IPS-20b (cell line): ENCODE results near the gene OR52I2.

Source experiments
- H3K27ac ChIP-seq: one replicate; pipeline ENCODE4 v1.5.1; 2013; ENCODE audit warnings: low read length
- H3K27me3 ChIP-seq: 2 replicates; pipeline ENCODE4 v1.6.1; 2013; ENCODE audit warnings: mild to moderate bottlenecking, low read length, inconsistent platforms; ENCODE audit not compliant: insufficient read depth
- H3K36me3 ChIP-seq: 2 replicates; pipeline ENCODE4 v1.6.1; 2013; ENCODE audit warnings: low read depth, mild to moderate bottlenecking, inconsistent platforms, low read length, moderate library complexity; ENCODE audit not compliant: insufficient read depth
- H3K4me1 ChIP-seq: 2 replicates; pipeline ENCODE4 v1.6.1; 2013; ENCODE audit warnings: mild to moderate bottlenecking, control low read depth, inconsistent platforms, low read length, moderate library complexity; ENCODE audit not compliant: insufficient read depth
- H3K4me3 ChIP-seq: 2 replicates; pipeline ENCODE4 v1.5.1; 2013; ENCODE audit warnings: mild to moderate bottlenecking, low read length, inconsistent platforms
- H3K9ac ChIP-seq: 2 replicates; pipeline ENCODE4 v1.6.1; 2013; ENCODE audit warnings: low read depth, mild to moderate bottlenecking, inconsistent platforms, low read length, moderate library complexity
- H3K9me3 ChIP-seq: 2 replicates; pipeline ENCODE4 v1.6.1; 2013; ENCODE audit warnings: mild to moderate bottlenecking, low read depth, low read length, inconsistent platforms; ENCODE audit not compliant: insufficient read depth

The OR52I2 gene

DNA sequence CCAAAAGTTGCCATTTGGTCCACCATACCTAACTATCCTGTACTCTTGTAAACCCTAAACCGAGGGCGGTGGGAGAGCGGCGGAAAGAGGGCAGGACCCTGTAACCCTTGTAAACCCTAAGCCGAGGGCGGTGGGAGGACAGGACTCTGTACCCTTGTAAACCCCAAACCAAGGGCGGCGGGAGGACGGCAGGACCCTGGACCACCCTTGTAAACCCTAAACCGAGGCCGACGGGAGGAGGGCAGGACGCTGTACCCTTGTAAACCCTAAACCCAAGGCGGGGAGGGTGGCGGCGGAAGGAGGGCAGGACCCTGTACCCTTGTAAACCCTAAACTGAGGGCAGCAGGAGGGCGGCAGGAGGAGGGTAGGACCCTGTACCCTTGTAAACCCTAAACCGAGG lies 12.5 kb upstream of the OR52I2 start:
- no peaks in the 10 kb centered on the region for H3K27me3 ChIP-seq
- no peak overlapping the region for H3K27ac ChIP-seq
- H3K9me3 ChIP-seq, result no peaks in the 10 kb centered on the region; the same call in 1 of the 2 replicates
- peaks cover 9% of the 10 kb centered on the region; the same call in 1 of the 2 replicates for H3K4me1 ChIP-seq
- no peak overlapping the region for H3K9ac ChIP-seq
- H3K4me3 ChIP-seq, result no peak overlapping the region
- no peaks in the 10 kb centered on the region for H3K36me3 ChIP-seq

DNA sequence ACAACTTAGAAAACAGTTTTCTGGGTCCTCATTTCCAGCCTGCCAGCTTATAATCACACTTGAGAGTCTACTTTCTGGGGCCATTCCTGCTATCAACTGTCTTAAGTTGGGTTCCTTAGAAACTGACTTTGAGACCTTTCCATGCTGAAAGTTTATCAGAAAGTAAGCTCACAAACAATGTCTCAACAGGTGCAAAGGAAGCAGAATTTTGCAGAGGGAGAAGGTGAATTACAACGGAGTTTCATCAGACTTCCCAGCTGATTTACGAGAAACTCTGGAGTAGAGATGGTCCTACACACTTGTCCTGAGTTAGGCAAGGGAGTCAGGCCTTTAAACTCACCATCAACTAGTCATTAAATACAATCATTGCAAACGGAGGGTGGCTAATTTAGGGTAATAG lies 4.7 kb upstream of the OR52I2 start:
- H3K27me3 ChIP-seq, result no peaks in the 10 kb centered on the region
- H3K9me3 ChIP-seq, result no peaks in the 10 kb centered on the region
- no peaks in the 10 kb centered on the region for H3K36me3 ChIP-seq
- H3K4me3 ChIP-seq, result no peak overlapping the region
- peaks cover 5% of the 10 kb centered on the region; the same call in 1 of the 2 replicates for H3K4me1 ChIP-seq
- H3K27ac ChIP-seq, result no peak overlapping the region
- no peak overlapping the region for H3K9ac ChIP-seq

DNA sequence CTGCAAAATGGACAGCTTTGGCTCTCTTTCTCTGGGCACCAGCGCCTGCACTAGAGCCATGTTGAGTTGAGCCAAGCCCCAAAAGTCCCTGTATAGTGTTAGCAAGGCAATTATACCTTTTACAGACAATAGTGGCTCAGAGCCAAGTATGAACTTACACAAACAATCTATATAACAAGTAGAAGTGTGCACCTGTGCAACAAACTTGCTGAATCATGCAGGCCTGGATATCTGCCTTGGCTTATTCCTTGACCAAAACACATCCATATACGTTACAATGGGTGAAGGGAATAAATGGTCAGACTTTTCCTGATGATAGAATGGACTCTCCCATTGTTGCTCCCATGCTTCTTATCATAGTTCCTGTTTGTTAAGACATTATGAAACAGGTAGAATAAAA lies 3.8 kb upstream of the OR52I2 start:
- H3K27me3 ChIP-seq, result no peaks in the 10 kb centered on the region
- no peaks in the 10 kb centered on the region for H3K9me3 ChIP-seq
- no peak overlapping the region for H3K27ac ChIP-seq
- H3K4me3 ChIP-seq, result no peak overlapping the region
- H3K4me1 ChIP-seq, result no peaks in the 10 kb centered on the region
- no peak overlapping the region for H3K9ac ChIP-seq
- no peaks in the 10 kb centered on the region for H3K36me3 ChIP-seq

DNA sequence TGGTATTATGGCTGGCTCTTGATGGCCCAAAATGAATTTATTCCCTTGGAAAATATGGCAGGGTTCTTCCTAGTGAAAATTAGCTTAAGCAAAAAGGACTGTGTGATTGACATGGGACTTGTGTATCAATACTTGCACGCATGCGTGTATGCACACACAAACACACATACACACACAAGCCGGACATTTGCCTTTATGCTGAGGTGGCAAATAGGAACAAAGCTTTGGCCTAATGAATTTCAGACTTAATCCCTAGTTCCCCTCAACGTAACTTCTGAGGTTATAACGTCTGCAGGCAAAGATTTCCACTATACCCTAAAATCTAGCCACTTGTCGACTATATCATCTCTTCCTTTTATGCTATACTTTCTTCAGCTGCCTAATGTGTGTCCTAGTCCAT lies 2.9 kb upstream of the OR52I2 start:
- no peaks in the 10 kb centered on the region for H3K36me3 ChIP-seq
- no peak overlapping the region for H3K27ac ChIP-seq
- no peaks in the 10 kb centered on the region for H3K27me3 ChIP-seq
- no peak overlapping the region for H3K4me3 ChIP-seq
- no peak overlapping the region for H3K9ac ChIP-seq
- H3K9me3 ChIP-seq, result no peaks in the 10 kb centered on the region
- no peaks in the 10 kb centered on the region for H3K4me1 ChIP-seq

DNA sequence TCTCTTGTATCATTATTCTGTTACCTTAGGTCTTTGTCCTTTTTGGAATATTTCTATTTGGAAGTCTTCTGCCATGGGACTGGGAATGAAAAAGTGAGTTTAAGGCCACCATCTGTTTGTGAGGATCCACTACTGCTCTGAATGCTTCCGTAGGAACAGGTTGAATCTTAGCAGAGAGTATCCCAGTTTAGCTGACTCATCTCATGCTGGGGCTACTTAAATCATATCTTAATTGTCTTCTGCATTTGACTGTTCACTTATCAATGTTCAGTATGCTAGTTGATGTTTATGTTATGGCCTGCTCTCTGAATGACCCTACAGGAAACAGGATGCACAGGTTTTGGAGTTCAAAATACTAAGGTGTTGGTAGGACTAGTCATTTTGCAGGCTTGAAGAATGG lies 1.4 kb upstream of the OR52I2 start:
- no peaks in the 10 kb centered on the region for H3K4me1 ChIP-seq
- H3K36me3 ChIP-seq, result no peaks in the 10 kb centered on the region
- H3K27ac ChIP-seq, result no peak overlapping the region
- no peak overlapping the region for H3K4me3 ChIP-seq
- no peaks in the 10 kb centered on the region for H3K9me3 ChIP-seq
- H3K9ac ChIP-seq, result no peak overlapping the region
- no peaks in the 10 kb centered on the region; the same call in 1 of the 2 replicates for H3K27me3 ChIP-seq

DNA sequence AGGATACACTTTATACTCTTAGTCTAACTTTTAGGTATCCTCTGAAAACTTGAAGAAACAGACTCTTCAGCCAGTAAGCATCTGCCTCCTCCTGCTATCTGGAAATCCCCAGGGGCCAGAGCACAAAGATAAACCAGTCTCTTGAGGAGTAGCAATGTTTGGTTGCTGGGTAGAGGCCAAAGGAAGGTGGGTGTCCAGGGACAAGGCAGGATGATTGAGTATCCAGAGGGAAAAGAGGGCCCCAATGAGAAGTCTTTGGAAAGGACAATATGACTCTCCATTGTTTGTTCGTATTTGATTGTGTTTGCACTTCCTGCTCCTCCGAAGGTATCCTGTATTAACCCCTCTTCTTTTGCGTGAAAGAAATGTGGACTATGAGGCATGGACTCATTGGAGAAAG lies 7.5 kb downstream of the OR52I2 start:
- no peaks in the 10 kb centered on the region for H3K9me3 ChIP-seq
- H3K9ac ChIP-seq, result no peak overlapping the region
- no peak overlapping the region for H3K4me3 ChIP-seq
- H3K4me1 ChIP-seq, result no peaks in the 10 kb centered on the region
- no peaks in the 10 kb centered on the region for H3K36me3 ChIP-seq
- H3K27me3 ChIP-seq, result peaks cover 3% of the 10 kb centered on the region; the same call in 1 of the 2 replicates
- H3K27ac ChIP-seq, result no peak overlapping the region

DNA sequence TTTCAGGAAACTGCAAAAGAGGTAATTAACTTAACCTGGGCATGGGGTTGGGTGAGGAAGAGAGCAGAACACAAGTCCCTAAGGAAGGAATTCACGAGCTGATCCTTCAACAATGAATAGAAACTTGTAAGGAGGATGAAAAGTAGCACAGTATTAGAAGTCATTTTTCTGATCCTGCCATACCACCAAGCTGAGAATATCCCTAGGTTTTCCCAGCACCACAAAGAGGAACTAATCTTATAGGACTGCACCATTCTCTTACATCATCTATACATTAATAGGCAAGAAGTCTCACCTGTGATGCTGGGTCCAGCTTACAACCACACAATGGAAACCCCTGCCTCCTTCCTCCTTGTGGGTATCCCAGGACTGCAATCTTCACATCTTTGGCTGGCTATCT lies 12.2 kb downstream of the OR52I2 start, which contains the start of gene OR52I1:
Gene OR52I1, plus strand, starts transcription at position 301 of the 400 bp plus-strand sequence. Its CDS starts 0 bp downstream, at position 301.
- no peak within 1 kb of the TSS for H3K4me3 ChIP-seq

DNA sequence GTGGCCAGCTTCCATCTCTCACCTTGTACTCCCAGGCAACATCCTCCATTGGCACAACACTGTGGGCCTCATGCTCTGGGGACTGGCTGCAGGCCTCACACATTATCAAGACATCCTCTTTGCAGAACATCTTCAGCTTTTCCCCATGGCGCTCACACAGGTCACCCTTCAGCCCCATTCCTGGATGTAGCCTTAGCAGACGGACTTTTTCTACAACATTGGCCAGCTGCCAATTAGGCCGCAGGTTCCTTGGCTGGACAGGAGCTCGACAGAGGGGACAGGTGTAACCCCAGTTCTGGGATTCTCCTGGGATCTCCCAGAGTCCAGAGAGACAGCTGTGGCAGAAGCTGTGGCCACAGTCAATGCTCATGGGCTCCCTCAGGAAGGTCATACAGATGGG lies 23.5 kb downstream of the OR52I2 start:
- H3K4me1 ChIP-seq, result no peaks in the 10 kb centered on the region
- no peak overlapping the region for H3K9ac ChIP-seq
- H3K9me3 ChIP-seq, result no peaks in the 10 kb centered on the region
- H3K27ac ChIP-seq, result no peak overlapping the region
- H3K36me3 ChIP-seq, result peaks cover 4% of the 10 kb centered on the region
- H3K27me3 ChIP-seq, result no peaks in the 10 kb centered on the region
- H3K4me3 ChIP-seq, result no peak overlapping the region

More for the DNA sequence above, 12.2 kb downstream of the OR52I2 start, which contains the start of gene OR52I1:
- Histone ChIP-seq H3K27ac (no peak within 1 kb of the TSS), H3K9me3 (no peaks in the 10 kb centered on the region), H3K27me3 (no peaks in the 10 kb centered on the region), H3K4me1 (no peaks in the 10 kb centered on the region), H3K9ac (no peak within 1 kb of the TSS), H3K36me3 (no peaks in the 10 kb centered on the region)

DNA sequence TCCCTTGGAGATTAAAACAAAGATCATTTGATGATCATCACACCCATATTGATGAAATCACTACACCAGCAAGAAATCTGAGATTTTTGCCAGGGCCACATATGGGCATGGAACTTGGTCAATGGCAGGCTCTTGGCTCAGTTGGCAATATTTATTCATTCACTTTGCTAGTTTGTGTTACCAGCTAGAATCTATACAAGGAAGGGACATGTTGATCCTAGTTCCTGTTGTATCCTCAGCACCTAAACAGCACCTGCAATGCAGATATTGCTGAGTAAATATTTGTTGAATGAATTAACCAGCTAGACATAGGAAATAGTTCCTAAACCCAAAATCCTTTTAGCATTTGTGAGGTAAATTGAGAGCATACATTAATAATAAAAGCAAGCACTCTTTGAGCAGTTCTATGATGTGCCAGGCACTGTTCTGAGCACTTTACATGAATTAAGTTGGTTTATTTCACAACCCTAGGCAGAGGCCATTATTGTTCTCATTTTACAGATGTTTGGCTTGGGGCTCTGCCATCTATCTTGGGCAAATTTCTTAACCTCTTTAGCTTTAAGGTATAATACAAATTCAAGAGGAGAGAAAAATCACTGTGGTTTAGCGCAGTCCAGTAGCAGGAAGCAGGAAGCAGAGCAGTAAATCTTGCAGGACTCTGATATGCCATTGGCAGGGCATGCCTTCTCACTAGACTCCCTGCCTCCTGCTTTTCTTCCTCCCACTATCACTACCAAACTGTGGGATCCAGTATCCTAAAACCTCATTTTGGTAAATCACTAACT lies 24.9 kb downstream of the OR52I2 start:
- H3K4me1 ChIP-seq, result no peaks in the 10 kb centered on the region
- H3K36me3 ChIP-seq, result no peaks in the 10 kb centered on the region; the same call in 1 of the 2 replicates
- no peaks in the 10 kb centered on the region for H3K27me3 ChIP-seq
- H3K9me3 ChIP-seq, result no peaks in the 10 kb centered on the region
- no peak overlapping the region for H3K27ac ChIP-seq
- H3K4me3 ChIP-seq, result peak overlapping the region; percentile 74; the same call in 1 of the 2 replicates
- H3K9ac ChIP-seq, result peak overlapping the region; percentile 84; the same call in 1 of the 2 replicates

DNA sequence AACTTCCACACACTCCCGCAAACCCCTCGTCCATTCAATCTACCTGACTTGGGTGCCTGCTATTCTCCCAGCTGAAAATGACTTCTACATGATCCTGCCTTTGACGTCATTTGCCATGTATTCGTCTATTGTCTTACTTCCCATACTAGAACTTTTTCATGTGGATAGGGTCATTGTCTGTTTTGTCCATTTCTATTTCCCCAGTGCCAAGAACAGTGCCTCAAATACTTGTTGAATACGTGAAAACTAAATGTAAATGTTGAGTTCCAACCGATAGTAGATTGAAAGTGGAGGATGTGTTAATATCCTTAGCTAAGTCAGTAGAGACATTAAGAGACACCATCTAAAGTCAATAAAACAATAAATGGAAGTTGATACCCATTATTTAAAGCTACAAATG lies 25.6 kb downstream of the OR52I2 start:
- H3K4me3 ChIP-seq, result peak overlapping the region; percentile 74
- peak overlapping the region; percentile 84; the same call in 1 of the 2 replicates for H3K9ac ChIP-seq
- no peak overlapping the region for H3K27ac ChIP-seq

DNA sequence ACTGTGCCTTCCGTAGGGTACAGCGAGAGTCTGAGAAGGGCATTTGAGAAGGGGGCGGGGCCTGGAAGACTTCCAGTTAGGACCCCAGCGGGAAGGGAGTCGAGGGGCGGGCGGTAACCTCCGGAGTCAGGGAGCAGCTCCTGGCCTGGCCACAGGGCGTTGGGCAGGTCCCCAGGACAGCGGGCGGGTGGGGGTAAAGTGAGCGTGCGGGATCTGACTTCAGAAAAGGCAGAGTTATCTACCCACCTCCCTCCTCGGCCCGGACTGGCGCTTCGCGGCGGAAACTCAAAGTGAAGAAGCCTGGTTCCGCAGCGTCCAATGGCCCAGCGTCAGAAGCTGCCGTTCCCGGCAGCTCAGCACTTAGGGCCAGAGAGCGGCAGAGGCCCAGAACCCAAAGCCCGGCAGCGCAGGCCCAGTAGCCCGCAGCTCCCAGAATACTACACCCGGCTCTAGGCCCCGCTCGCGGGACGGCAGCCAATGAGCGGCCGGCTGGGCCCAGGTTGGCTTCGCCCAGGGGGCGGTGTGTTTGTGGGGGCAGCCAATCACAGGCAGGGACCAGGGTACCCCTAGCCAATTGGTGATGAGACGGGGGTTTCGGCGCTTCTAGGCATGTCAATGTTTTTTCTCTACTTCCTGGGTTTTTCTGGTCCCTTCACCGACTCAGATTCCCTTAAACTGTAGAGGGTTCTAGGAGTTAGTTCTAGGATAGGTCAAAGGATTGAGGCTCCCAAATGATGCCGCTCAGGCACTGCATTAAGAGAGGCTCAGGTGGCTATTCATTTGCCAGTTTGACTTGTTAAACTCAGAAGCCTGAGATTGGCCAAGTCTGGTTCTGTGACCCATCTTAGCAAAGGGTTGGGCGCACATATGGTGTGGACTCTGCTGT lies 26.5 kb downstream of the OR52I2 start, which contains the start of gene TRIM68:
Gene TRIM68, minus strand, starts transcription at position 451 of the 886 bp plus-strand sequence. CDS start 2,727 bp downstream, outside the sequence.
- Histone ChIP-seq H3K27me3 (no peaks in the 10 kb centered on the region), H3K27ac (no peak within 1 kb of the TSS), H3K9ac (peak within 1 kb of the TSS; percentile 84; the same call in 1 of the 2 replicates), H3K4me3 (peak within 1 kb of the TSS; percentile 74), H3K36me3 (no peaks in the 10 kb centered on the region), H3K9me3 (no peaks in the 10 kb centered on the region), H3K4me1 (no peaks in the 10 kb centered on the region)

More for the DNA sequence above, 25.6 kb downstream of the OR52I2 start:
- Histone ChIP-seq H3K36me3 (no peaks in the 10 kb centered on the region), H3K9me3 (no peaks in the 10 kb centered on the region), H3K4me1 (no peaks in the 10 kb centered on the region), H3K27me3 (no peaks in the 10 kb centered on the region)
